ENCODE results near the gene PAX4. TPM values are rescaled to one million over a fixed set of nuclear protein-coding genes. Genes with fewer than 3 reads are reported as not detected.

The PAX4 gene
- total and polyA plus RNA-seq, 9 of the 15 experiments (the other 6 are each of a cell fraction or from before 2014, with no cell fraction given): not detected

- TF ChIP-seq CBX1 (IDR thresholded peaks at IDR 0.05; ENCODE audit: low read depth): peak; percentile 68; the same call in 1 of the 2 replicates
- peak in 1 of 2 experiments; percentile 76; a peak in 1 of 4 replicates for TF ChIP-seq UBTF (IDR thresholded peaks at IDR 0.05; ENCODE audit: borderline replicate concordance in 1 of 2, low read depth in 2 of 2, low read length in 2 of 2)
- 0 out of 2 replicates have a peak, but pooled peaks have one; percentile 9 for TF ChIP-seq NR2C2 (CRISPR knock-in tag; IDR thresholded peaks at IDR 0.05)
- TF ChIP-seq NR2C2 (tag; IDR thresholded peaks at IDR 0.05): peak; percentile 65
- 0 out of 2 replicates have a peak, but pooled peaks have one; percentile 25 for TF ChIP-seq ZNF324 (CRISPR knock-in tag; IDR thresholded peaks at IDR 0.05)
- no peak for TF ChIP-seq U2AF2 (optimal IDR thresholded peaks at IDR 0.05; ENCODE audit: low read depth, low read length)
- no peak for TF ChIP-seq NCOA6 (IDR thresholded peaks at IDR 0.05)
- no peak for TF ChIP-seq ZBED1 (IDR thresholded peaks at IDR 0.05)
- peak; percentile 84 for TF ChIP-seq SP1 (CRISPR knock-in tag; IDR thresholded peaks at IDR 0.05)
- TF ChIP-seq SMAD4 (CRISPR knock-in tag; conservative IDR thresholded peaks at IDR 0.05): 0 out of 2 replicates have a peak, but pooled peaks have one; percentile 58
- peak; percentile 90 for TF ChIP-seq POLR2AphosphoS5 (IDR thresholded peaks at IDR 0.05; ENCODE audit: control insufficient read depth, insufficient read depth, low read depth, low read length)
- TF ChIP-seq, protein P1, sequence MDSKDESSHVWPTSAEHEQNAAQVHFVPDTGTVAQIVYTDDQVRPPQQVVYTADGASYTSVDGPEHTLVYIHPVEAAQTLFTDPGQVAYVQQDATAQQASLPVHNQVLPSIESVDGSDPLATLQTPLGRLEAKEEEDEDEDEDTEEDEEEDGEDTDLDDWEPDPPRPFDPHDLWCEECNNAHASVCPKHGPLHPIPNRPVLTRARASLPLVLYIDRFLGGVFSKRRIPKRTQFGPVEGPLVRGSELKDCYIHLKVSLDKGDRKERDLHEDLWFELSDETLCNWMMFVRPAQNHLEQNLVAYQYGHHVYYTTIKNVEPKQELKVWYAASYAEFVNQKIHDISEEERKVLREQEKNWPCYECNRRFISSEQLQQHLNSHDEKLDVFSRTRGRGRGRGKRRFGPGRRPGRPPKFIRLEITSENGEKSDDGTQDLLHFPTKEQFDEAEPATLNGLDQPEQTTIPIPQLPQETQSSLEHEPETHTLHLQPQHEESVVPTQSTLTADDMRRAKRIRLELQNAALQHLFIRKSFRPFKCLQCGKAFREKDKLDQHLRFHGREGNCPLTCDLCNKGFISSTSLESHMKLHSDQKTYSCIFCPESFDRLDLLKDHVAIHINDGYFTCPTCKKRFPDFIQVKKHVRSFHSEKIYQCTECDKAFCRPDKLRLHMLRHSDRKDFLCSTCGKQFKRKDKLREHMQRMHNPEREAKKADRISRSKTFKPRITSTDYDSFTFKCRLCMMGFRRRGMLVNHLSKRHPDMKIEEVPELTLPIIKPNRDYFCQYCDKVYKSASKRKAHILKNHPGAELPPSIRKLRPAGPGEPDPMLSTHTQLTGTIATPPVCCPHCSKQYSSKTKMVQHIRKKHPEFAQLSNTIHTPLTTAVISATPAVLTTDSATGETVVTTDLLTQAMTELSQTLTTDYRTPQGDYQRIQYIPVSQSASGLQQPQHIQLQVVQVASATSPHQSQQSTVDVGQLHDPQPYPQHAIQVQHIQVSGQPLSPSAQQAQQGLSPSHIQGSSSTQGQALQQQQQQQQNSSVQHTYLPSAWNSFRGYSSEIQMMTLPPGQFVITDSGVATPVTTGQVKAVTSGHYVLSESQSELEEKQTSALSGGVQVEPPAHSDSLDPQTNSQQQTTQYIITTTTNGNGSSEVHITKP (IDR thresholded peaks at IDR 0.05; ENCODE audit: partially characterized antibody): no peak
- TF ChIP-seq ILK (tag; IDR thresholded peaks at IDR 0.05; ENCODE audit: borderline replicate concordance, low read depth): no peak
- TF ChIP-seq, protein P2, sequence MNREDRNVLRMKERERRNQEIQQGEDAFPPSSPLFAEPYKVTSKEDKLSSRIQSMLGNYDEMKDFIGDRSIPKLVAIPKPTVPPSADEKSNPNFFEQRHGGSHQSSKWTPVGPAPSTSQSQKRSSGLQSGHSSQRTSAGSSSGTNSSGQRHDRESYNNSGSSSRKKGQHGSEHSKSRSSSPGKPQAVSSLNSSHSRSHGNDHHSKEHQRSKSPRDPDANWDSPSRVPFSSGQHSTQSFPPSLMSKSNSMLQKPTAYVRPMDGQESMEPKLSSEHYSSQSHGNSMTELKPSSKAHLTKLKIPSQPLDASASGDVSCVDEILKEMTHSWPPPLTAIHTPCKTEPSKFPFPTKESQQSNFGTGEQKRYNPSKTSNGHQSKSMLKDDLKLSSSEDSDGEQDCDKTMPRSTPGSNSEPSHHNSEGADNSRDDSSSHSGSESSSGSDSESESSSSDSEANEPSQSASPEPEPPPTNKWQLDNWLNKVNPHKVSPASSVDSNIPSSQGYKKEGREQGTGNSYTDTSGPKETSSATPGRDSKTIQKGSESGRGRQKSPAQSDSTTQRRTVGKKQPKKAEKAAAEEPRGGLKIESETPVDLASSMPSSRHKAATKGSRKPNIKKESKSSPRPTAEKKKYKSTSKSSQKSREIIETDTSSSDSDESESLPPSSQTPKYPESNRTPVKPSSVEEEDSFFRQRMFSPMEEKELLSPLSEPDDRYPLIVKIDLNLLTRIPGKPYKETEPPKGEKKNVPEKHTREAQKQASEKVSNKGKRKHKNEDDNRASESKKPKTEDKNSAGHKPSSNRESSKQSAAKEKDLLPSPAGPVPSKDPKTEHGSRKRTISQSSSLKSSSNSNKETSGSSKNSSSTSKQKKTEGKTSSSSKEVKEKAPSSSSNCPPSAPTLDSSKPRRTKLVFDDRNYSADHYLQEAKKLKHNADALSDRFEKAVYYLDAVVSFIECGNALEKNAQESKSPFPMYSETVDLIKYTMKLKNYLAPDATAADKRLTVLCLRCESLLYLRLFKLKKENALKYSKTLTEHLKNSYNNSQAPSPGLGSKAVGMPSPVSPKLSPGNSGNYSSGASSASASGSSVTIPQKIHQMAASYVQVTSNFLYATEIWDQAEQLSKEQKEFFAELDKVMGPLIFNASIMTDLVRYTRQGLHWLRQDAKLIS (CRISPR knock-in tag; IDR thresholded peaks at IDR 0.05): no peak; the same call in 1 of the 2 replicates
- no peak for TF ChIP-seq CBFA2T3 (IDR thresholded peaks at IDR 0.05)
- peak; percentile 67; the same call in 1 of the 2 replicates for TF ChIP-seq ZNF583 (CRISPR knock-in tag; IDR thresholded peaks at IDR 0.05)
Observed at GRCh38 chr7:127585044-127585953, 32.6 kb downstream of the PAX4 start, which contains the start of gene GCC1 (continued).

Measured in K562 (cell line).